ENCODE data around the gene FBXL3. TPM values are rescaled to one million over a fixed set of nuclear protein-coding genes. Genes with fewer than 3 reads are reported as not detected.

Gene FBXL3, protein sequence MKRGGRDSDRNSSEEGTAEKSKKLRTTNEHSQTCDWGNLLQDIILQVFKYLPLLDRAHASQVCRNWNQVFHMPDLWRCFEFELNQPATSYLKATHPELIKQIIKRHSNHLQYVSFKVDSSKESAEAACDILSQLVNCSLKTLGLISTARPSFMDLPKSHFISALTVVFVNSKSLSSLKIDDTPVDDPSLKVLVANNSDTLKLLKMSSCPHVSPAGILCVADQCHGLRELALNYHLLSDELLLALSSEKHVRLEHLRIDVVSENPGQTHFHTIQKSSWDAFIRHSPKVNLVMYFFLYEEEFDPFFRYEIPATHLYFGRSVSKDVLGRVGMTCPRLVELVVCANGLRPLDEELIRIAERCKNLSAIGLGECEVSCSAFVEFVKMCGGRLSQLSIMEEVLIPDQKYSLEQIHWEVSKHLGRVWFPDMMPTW
- total RNA-seq = 10 to 100 TPM; 27.9 to 52.9 TPM

DNA sequence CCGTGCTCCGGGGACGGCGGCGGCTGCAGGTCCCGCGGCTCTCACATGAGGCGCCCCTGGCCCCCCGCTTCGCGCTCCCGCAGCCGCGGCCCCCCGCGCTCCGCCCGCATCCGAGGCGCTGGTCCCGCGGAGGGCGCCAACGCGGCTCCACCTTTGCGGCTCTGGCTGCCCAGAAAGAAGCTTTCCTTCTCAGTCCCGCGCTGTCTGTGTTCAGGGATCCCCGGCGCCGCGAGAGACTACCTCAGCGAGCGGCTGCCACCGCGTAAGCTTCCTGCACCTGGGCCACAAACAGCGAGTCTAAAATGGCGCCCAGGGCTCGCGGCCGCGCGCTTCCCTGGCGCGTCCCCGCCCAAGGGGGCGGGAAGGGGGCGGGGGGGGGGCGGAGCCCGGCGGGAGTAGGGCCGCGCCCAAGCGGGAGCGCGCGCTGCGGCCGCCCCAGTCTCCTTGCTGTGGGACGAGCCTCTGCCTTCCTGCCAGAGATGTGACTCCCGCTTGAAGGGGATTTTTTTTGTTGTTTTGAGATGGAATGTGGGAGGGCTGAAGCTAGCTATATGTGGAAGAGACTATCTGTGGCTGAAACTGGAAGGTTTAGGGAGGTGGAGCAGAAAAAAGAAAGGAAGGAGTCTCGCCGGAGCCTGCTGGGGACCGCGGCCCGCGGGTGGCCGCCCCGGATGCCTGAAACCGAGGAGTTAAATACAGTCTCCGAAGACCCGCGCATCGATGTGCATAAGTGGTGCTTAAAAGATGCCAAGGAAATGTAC lies at the start of gene FBXL3:
Gene FBXL3 (minus strand): TSS at position 299 of the 761 bp plus-strand sequence. CDS start 5,299 bp downstream, outside the sequence.
- Histone ChIP-seq H3K27me3 (no peaks in the 10 kb centered on the region), H3K4me3 (peak within 1 kb of the TSS; percentile 86), H3K9me3 (no peaks in the 10 kb centered on the region), H3K27ac (peak within 1 kb of the TSS; percentile 100), H3K9ac (ENCODE audit: low read depth in 2 of 2, low read length in 2 of 2) (peak within 1 kb of the TSS; percentile 88 to 98), H3K36me3 (no peaks in the 10 kb centered on the region), H3K4me1 (peaks cover 13% of the 10 kb centered on the region)
- DNase-seq = peak; percentile 83
- TF ChIP-seq, protein P1, sequence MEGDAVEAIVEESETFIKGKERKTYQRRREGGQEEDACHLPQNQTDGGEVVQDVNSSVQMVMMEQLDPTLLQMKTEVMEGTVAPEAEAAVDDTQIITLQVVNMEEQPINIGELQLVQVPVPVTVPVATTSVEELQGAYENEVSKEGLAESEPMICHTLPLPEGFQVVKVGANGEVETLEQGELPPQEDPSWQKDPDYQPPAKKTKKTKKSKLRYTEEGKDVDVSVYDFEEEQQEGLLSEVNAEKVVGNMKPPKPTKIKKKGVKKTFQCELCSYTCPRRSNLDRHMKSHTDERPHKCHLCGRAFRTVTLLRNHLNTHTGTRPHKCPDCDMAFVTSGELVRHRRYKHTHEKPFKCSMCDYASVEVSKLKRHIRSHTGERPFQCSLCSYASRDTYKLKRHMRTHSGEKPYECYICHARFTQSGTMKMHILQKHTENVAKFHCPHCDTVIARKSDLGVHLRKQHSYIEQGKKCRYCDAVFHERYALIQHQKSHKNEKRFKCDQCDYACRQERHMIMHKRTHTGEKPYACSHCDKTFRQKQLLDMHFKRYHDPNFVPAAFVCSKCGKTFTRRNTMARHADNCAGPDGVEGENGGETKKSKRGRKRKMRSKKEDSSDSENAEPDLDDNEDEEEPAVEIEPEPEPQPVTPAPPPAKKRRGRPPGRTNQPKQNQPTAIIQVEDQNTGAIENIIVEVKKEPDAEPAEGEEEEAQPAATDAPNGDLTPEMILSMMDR (IDR thresholded peaks at IDR 0.05) = no peak
- intact Hi-C loops (cut with DNase I) = loop anchor here (5.0 kb wide), 1 partner anchor 35 kb away; the partner anchor contains the start of gene CLN5

DNA sequence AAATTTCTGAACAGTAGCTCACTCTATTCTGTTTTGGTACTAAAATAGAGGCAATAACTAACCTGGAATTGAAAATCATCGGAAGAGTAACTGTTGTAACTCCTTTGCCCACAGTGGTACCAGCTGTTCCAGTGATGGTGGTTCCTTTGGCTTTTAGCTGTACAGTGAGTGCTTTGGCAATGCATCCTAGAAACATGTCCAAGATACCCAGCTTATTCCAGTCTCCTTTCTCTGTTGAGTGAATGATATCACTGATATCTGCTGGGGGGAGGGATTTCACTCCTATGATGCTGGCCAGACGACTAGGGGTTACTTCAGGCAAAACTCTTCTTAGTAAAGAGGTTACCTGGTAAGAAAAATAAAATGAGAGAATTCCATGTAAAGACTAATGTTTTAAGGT lies 40.6 kb upstream of the FBXL3 start:
- TF ChIP-seq, protein P1 (IDR thresholded peaks at IDR 0.05) = no peak
- no peaks in the 10 kb centered on the region for H3K9me3 ChIP-seq
- intact Hi-C loops (cut with DNase I) = no loop called here
- DNase-seq = no peak
- no peak overlapping the region for H3K4me3 ChIP-seq
- no peak overlapping the region for H3K9ac ChIP-seq (ENCODE audit: low read depth in 2 of 2, low read length in 2 of 2)
- peaks cover 6% of the 10 kb centered on the region for H3K36me3 ChIP-seq
- no peak overlapping the region for H3K27ac ChIP-seq
- no peaks in the 10 kb centered on the region for H3K4me1 ChIP-seq
- no peaks in the 10 kb centered on the region for H3K27me3 ChIP-seq

DNA sequence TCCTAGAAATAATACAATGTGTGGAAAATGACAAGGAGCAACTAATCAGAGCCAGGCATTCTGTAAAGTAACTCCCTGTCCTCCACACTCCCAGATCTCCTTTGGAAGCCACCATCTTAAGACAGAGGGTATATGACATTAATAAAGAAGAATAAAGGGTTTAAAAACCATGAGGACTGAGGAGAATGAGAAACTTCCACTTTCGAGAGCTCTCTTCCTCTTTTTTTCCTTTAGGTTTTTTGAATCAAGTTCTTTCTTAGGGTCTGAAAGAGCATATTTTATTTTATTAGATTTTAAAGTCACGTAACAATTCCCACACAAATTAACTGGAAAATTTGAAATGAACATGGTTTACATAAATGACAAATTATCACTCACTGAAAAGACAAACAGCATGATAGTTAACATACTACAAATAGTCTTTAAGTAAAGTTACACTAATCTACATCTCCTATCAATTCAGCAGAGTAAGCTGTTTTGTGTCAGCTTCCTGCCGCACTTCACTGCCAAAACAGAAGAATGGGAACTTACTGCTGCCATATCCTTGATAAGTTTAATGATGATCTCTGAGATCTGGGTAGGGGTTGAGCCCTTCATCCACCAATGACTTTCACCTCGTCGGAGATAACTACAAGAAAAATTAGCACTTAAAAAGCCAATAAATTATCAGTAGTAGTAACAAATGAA lies 38.6 kb upstream of the FBXL3 start:
- Histone ChIP-seq H3K36me3 (peaks cover 10% of the 10 kb centered on the region), H3K4me3 (no peak overlapping the region), H3K27ac (no peak overlapping the region), H3K9ac (ENCODE audit: low read depth in 2 of 2, low read length in 2 of 2) (no peak overlapping the region), H3K9me3 (no peaks in the 10 kb centered on the region), H3K27me3 (no peaks in the 10 kb centered on the region), H3K4me1 (no peaks in the 10 kb centered on the region)
- TF ChIP-seq, protein P1 (IDR thresholded peaks at IDR 0.05) = no peak
- no peak for DNase-seq
- intact Hi-C loops (cut with DNase I) = no loop called here

DNA sequence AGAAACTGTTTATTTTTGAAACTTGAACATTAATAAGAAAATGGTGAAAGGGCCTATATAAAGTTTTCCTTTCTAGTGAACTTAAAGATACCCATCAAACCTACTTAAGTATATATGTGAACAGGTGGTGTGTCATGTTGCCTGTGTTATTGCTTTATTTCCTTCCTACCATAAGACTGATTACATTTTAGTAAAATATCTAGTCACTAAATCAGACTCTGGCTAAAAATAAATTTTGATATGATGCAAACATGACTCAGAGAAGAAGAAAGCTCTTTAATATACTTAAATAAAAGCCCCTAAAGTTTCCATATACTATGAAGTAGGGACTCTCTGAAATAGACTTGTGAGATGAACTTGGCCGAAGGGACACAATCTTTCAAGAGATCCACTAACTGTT lies 35.1 kb upstream of the FBXL3 start:
- Histone ChIP-seq H3K4me1 (no peaks in the 10 kb centered on the region), H3K27me3 (no peaks in the 10 kb centered on the region), H3K4me3 (no peak overlapping the region), H3K9me3 (no peaks in the 10 kb centered on the region), H3K9ac (ENCODE audit: low read depth in 2 of 2, low read length in 2 of 2) (no peak overlapping the region), H3K27ac (no peak overlapping the region), H3K36me3 (peaks cover 4% of the 10 kb centered on the region)
- intact Hi-C loops (cut with DNase I) = no loop called here
- DNase-seq = no peak
- TF ChIP-seq, protein P1 (IDR thresholded peaks at IDR 0.05) = no peak

DNA sequence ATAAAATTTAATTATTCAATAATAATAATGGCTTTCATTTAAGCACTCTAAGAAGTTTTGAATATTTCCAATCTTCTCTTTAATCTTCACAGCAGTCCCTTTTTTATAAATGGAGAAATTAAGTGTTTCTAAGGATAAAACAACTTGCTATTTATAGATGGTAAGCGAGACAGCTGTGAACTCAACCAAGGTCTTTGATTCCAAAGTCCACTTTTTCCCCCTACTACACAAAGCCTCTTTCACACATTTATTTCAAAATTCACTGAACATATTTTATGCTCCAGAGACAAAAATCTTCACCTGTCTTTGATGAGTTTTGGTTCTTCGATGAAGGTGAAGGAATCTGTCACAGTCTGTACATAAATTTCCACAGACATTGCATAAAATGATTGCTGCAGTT lies 34.4 kb upstream of the FBXL3 start:
- TF ChIP-seq, protein P1 (IDR thresholded peaks at IDR 0.05) = no peak
- Histone ChIP-seq H3K36me3 (peaks cover 4% of the 10 kb centered on the region), H3K9ac (ENCODE audit: low read depth in 2 of 2, low read length in 2 of 2) (no peak overlapping the region), H3K9me3 (no peaks in the 10 kb centered on the region), H3K27me3 (no peaks in the 10 kb centered on the region), H3K4me1 (no peaks in the 10 kb centered on the region), H3K4me3 (no peak overlapping the region), H3K27ac (no peak overlapping the region)
- intact Hi-C loops (cut with DNase I) = no loop called here
- DNase-seq = no peak

Measured in colonic mucosa (tissue), 4 donors.